Measurements from ENCODE around the gene SACS. TPM values are rescaled to one million over a fixed set of nuclear protein-coding genes. Genes with fewer than 3 reads are reported as not detected.
A peak's percentile ranks its signal among the peaks of the same experiment; 100 is the strongest.

SACS gene, protein sequence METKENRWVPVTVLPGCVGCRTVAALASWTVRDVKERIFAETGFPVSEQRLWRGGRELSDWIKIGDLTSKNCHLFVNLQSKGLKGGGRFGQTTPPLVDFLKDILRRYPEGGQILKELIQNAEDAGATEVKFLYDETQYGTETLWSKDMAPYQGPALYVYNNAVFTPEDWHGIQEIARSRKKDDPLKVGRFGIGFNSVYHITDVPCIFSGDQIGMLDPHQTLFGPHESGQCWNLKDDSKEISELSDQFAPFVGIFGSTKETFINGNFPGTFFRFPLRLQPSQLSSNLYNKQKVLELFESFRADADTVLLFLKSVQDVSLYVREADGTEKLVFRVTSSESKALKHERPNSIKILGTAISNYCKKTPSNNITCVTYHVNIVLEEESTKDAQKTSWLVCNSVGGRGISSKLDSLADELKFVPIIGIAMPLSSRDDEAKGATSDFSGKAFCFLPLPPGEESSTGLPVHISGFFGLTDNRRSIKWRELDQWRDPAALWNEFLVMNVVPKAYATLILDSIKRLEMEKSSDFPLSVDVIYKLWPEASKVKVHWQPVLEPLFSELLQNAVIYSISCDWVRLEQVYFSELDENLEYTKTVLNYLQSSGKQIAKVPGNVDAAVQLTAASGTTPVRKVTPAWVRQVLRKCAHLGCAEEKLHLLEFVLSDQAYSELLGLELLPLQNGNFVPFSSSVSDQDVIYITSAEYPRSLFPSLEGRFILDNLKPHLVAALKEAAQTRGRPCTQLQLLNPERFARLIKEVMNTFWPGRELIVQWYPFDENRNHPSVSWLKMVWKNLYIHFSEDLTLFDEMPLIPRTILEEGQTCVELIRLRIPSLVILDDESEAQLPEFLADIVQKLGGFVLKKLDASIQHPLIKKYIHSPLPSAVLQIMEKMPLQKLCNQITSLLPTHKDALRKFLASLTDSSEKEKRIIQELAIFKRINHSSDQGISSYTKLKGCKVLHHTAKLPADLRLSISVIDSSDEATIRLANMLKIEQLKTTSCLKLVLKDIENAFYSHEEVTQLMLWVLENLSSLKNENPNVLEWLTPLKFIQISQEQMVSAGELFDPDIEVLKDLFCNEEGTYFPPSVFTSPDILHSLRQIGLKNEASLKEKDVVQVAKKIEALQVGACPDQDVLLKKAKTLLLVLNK (N-terminal part only)
- 100 to 1,000 TPM in 1 of 2 donors, 10 to 100 TPM in 1; 27.8 to 101 TPM for total RNA-seq
- polyA plus RNA-seq (ENCODE audit: insufficient read length in 2 of 2): 10 to 100 TPM; 22.8 to 41.8 TPM
- long read RNA-seq, donor 1: 0 reads
- long read RNA-seq, donor 2, full-length matches to known transcripts: 1 of 1 reads
- long read RNA-seq, donor 2, partial matches to known transcripts: 0 of 1 reads
- long read RNA-seq, donor 2, other reads (novel, unspliced or antisense): 0 of 1 reads
- long read RNA-seq, donor 3: 0 reads
- long read RNA-seq, donor 4, full-length matches to known transcripts: 3 of 3 reads
- long read RNA-seq, donor 4, partial matches to known transcripts: 0 of 3 reads
- long read RNA-seq, donor 4, other reads (novel, unspliced or antisense): 0 of 3 reads

- 2% methylated on average over 25 of the region's 26 CpGs for WGBS (ENCODE audit: insufficient coverage)
- Histone ChIP-seq H3K9me3 (ENCODE audit: control insufficient read depth, insufficient read depth, low read length) (no peaks in the 10 kb centered on the region), H3K27me3 (ENCODE audit: control insufficient read depth, insufficient read depth, low read length) (no peaks in the 10 kb centered on the region), H3K36me3 (ENCODE audit: control insufficient read depth, insufficient read depth, low read length) (no peaks in the 10 kb centered on the region), H3K4me3 (ENCODE audit: low read depth, low read length) (peak within 1 kb of the TSS; percentile 80), H3K4me1 (ENCODE audit: control insufficient read depth, insufficient read depth, low read length) (peaks cover 5% of the 10 kb centered on the region), H3K27ac (ENCODE audit: low read depth, low read length) (peak within 1 kb of the TSS; percentile 72)
- DNase-seq (ENCODE audit: low read depth in 4 of 6, low spot score in 6 of 6): peak; percentile 53 to 94 (median 74)
These were observed at the start of gene SACS for GRCh38 chr13:23433171-23434153. Gene SACS (minus strand): TSS chr13:23433702. CDS start chr13:23411239, 22,463 bp downstream.

DNA sequence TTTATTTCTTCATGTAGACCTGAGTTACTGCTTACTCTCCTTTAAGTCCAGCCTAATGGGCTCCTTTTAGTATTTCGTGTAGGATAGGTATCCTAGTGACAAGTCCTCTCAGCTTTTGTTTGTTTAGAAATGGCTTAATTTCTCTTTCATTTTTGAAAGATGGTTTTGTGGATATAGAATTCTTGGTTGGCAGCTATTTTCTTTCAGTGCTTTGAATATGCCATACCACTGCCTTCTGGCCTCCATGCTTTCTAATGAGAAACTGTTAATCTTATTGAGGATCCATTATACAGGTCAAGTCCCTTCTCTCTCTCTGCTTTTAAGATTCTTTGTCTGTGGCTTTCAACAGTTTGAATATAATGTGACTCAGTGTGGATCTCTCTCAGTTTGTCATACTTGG is 46.8 kb upstream of the SACS start:
- Histone ChIP-seq H3K36me3 (ENCODE audit: control insufficient read depth, insufficient read depth, low read length) (no peaks in the 10 kb centered on the region), H3K4me3 (ENCODE audit: low read depth, low read length) (no peak overlapping the region), H3K4me1 (ENCODE audit: control insufficient read depth, insufficient read depth, low read length) (no peaks in the 10 kb centered on the region), H3K27me3 (ENCODE audit: control insufficient read depth, insufficient read depth, low read length) (no peaks in the 10 kb centered on the region), H3K9me3 (ENCODE audit: control insufficient read depth, insufficient read depth, low read length) (peaks cover 4% of the 10 kb centered on the region), H3K27ac (ENCODE audit: low read depth, low read length) (no peak overlapping the region)
- no peak for DNase-seq (ENCODE audit: low read depth in 4 of 6, low spot score in 6 of 6)
- no CpG with 5 or more reads among the region's 1 CpG for WGBS (ENCODE audit: insufficient coverage)

DNA sequence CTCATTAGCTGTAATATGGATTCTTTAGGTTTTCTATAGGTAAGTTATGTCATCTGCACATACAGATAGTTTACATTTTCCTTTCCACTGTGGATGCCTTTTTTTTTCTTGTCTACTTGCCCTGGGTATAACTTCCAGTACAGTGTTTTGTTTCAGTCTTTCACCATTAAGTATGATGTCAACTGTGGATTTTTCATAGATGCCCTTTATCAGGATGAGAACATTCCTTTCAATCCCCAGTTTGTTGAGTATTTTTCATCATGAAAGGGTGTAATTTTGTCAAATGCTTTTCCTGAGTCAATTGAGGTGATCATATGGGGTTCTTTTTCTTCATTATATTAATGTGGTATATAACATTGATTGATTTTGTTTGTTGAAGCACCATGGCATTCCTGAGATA is 43.6 kb upstream of the SACS start:
- H3K9me3 ChIP-seq (ENCODE audit: control insufficient read depth, insufficient read depth, low read length): peaks cover 4% of the 10 kb centered on the region
- DNase-seq (ENCODE audit: low read depth in 4 of 6, low spot score in 6 of 6): no peak
- no peaks in the 10 kb centered on the region for H3K36me3 ChIP-seq (ENCODE audit: control insufficient read depth, insufficient read depth, low read length)
- no peak overlapping the region for H3K27ac ChIP-seq (ENCODE audit: low read depth, low read length)
- no peaks in the 10 kb centered on the region for H3K27me3 ChIP-seq (ENCODE audit: control insufficient read depth, insufficient read depth, low read length)
- H3K4me3 ChIP-seq (ENCODE audit: low read depth, low read length): no peak overlapping the region
- H3K4me1 ChIP-seq (ENCODE audit: control insufficient read depth, insufficient read depth, low read length): no peaks in the 10 kb centered on the region

DNA sequence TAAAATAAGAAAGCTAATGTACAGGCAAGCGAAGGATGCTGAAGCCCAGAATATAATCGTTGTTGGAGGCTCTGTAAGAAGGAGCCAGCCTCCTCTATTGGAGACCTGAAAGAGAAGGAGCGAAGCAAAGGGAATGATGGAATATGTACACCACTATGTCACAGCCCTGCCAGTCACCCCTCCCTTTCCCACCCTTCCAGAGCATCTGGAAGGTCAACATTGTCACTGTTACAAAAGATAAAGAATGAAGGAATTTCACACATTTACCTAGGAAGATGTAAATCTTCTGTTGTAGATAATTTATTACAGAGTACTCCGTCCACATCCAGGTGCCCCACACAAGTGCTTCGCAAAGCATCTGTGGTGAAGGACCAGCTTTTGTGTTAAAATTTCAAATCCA is 39.7 kb upstream of the SACS start:
- no peaks in the 10 kb centered on the region for H3K4me1 ChIP-seq (ENCODE audit: control insufficient read depth, insufficient read depth, low read length)
- no peak overlapping the region for H3K27ac ChIP-seq (ENCODE audit: low read depth, low read length)
- H3K27me3 ChIP-seq (ENCODE audit: control insufficient read depth, insufficient read depth, low read length): no peaks in the 10 kb centered on the region
- no peak for DNase-seq (ENCODE audit: low read depth in 4 of 6, low spot score in 6 of 6)
- H3K4me3 ChIP-seq (ENCODE audit: low read depth, low read length): no peak overlapping the region
- H3K36me3 ChIP-seq (ENCODE audit: control insufficient read depth, insufficient read depth, low read length): no peaks in the 10 kb centered on the region
- no peaks in the 10 kb centered on the region for H3K9me3 ChIP-seq (ENCODE audit: control insufficient read depth, insufficient read depth, low read length)
- no CpG with 5 or more reads among the region's 5 CpGs for WGBS (ENCODE audit: insufficient coverage)

- Histone ChIP-seq H3K27ac (ENCODE audit: low read depth, low read length) (peak overlapping the region; percentile 84), H3K4me3 (ENCODE audit: low read depth, low read length) (no peak overlapping the region), H3K4me1 (ENCODE audit: control insufficient read depth, insufficient read depth, low read length) (peaks cover 2% of the 10 kb centered on the region), H3K27me3 (ENCODE audit: control insufficient read depth, insufficient read depth, low read length) (no peaks in the 10 kb centered on the region), H3K9me3 (ENCODE audit: control insufficient read depth, insufficient read depth, low read length) (no peaks in the 10 kb centered on the region), H3K36me3 (ENCODE audit: control insufficient read depth, insufficient read depth, low read length) (no peaks in the 10 kb centered on the region)
- DNase-seq (ENCODE audit: low read depth in 4 of 6, low spot score in 6 of 6): no peak
- WGBS (ENCODE audit: insufficient coverage): no CpG with 5 or more reads among the region's 4 CpGs
These were observed 38.7 kb upstream of the SACS start for GRCh38 chr13:23472189-23472588.

DNA sequence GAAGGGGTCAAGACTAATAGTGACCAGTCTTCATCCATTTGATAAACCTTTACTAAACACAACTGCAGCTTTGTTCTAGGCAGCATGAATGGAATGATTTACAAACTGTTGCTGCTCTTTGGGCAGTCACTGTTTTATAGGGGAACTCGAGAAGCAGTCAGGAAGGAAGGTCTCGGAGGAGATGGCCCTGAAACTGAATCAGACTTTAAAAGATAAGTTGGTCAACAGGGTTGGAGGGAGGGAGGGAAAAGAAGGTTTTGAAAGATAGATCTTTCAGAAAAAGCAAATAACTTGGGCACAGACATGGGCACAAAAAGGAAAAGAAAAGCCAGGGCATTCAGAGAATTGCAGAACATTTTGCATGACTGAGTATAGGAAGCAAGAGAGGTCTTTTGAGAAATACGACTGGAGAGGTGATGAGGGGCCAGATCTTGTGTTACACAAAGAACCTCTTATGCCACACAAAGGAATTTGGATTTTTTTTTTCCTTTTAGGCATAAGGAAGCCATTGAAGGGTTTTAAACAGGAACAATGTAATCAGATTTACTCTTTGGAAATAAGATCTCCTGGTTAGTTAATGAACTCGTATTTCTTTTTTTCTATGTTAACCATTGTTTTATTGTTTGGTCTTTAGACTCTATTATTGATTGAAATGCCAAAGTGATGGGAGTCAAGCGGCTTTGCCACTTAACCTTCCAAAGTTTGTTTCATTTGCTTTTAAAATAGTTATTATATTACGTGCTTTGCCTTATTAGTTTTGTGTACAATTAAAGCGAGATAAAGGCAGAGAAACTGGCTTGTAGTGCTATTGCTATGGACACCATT is 37.5 kb upstream of the SACS start:
- peak in 1 of 6 donors; percentile 17 for DNase-seq (ENCODE audit: low read depth in 4 of 6, low spot score in 6 of 6)
- Histone ChIP-seq H3K36me3 (ENCODE audit: control insufficient read depth, insufficient read depth, low read length) (no peaks in the 10 kb centered on the region), H3K9me3 (ENCODE audit: control insufficient read depth, insufficient read depth, low read length) (no peaks in the 10 kb centered on the region), H3K4me3 (ENCODE audit: low read depth, low read length) (peak overlapping the region; percentile 26), H3K27me3 (ENCODE audit: control insufficient read depth, insufficient read depth, low read length) (no peaks in the 10 kb centered on the region), H3K27ac (ENCODE audit: low read depth, low read length) (peak overlapping the region; percentile 84), H3K4me1 (ENCODE audit: control insufficient read depth, insufficient read depth, low read length) (peaks cover 8% of the 10 kb centered on the region)
- 45% methylated on average over 2 of the region's 7 CpGs for WGBS (ENCODE audit: insufficient coverage)

DNA sequence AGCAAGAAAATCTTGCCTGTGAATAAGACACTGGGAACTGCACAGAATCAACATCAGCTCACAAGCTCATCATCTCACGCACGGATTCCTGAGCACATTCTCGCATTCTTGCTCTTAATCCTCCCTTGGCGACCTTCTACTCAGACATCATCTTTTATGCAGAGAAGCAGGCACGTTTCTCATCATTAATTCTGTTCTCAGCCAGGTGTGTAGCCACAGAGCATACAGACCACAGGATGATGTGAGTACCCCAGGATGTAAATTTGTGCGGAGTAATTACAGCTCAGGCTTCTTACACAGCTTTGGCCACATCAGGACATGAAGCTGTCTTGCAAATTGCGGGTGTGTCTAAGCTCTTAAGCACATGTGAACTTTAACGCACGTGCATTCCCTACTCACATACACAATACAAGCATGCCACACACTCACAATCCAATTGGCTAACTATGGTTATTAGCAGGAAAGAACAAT is 36.5 kb upstream of the SACS start:
- H3K4me1 ChIP-seq (ENCODE audit: control insufficient read depth, insufficient read depth, low read length): peaks cover 11% of the 10 kb centered on the region
- no peaks in the 10 kb centered on the region for H3K36me3 ChIP-seq (ENCODE audit: control insufficient read depth, insufficient read depth, low read length)
- 68% methylated on average over 7 of the region's 9 CpGs for WGBS (ENCODE audit: insufficient coverage)
- H3K9me3 ChIP-seq (ENCODE audit: control insufficient read depth, insufficient read depth, low read length): no peaks in the 10 kb centered on the region
- H3K4me3 ChIP-seq (ENCODE audit: low read depth, low read length): no peak overlapping the region
- DNase-seq (ENCODE audit: low read depth in 4 of 6, low spot score in 6 of 6): peak in 2 of 6 donors; percentile 26 to 77
- H3K27ac ChIP-seq (ENCODE audit: low read depth, low read length): peak overlapping the region; percentile 84
- H3K27me3 ChIP-seq (ENCODE audit: control insufficient read depth, insufficient read depth, low read length): no peaks in the 10 kb centered on the region

DNA sequence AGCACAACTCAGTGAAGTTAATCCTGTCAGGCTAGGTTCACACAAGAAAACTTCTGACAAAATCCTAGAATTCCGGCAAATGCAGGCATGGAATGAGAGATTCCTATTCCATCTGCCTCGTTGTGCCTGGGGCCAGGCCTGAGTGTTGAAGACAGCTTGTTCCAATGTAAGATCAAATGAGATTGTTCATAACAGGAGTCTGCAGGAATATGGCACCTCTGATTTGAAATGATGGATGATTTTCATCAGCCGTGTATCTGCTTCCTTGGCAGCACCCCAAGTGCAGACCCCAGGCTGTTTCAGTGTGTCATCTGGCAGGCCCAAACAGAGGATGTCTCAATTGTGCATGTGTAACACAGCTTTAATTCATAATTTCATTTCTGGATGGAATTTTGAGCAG is 35.3 kb upstream of the SACS start:
- Histone ChIP-seq H3K4me3 (ENCODE audit: low read depth, low read length) (no peak overlapping the region), H3K4me1 (ENCODE audit: control insufficient read depth, insufficient read depth, low read length) (peaks cover 11% of the 10 kb centered on the region), H3K27me3 (ENCODE audit: control insufficient read depth, insufficient read depth, low read length) (no peaks in the 10 kb centered on the region), H3K27ac (ENCODE audit: low read depth, low read length) (no peak overlapping the region), H3K9me3 (ENCODE audit: control insufficient read depth, insufficient read depth, low read length) (no peaks in the 10 kb centered on the region), H3K36me3 (ENCODE audit: control insufficient read depth, insufficient read depth, low read length) (no peaks in the 10 kb centered on the region)
- DNase-seq (ENCODE audit: low read depth in 4 of 6, low spot score in 6 of 6): peak in 2 of 6 donors; percentile 21 to 37
- 78% methylated on average over 3 of the region's 3 CpGs for WGBS (ENCODE audit: insufficient coverage)

Measured in spinal cord (tissue), 10 donors.